Measurements from ENCODE around the gene MBTPS1.

MBTPS1 gene

DNA sequence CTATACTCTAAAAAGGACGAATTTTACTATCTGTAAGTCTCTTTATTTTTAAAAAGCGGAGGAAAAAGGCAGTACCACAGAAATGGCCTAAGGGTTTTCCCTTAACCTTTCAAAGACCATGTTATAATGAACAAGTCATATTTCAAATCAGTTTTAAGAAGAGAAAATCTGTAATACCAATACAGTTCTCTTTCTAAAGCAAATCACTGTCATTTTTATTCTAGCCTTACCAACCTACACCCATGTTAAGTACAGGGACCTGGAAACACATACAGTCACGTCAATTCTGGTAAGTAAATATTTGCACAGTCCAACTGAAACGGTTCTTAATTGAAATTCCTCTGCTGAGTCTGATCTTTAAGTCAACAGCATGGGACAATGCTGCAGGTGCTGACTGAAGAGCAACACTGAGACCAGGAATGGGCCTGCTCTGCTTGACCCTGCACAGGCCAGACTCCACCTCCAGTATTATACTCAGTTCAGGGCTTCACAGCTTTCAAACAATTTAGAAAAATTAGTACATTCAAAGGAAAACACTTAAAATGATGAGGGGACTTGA, 20.2 kb downstream of the MBTPS1 start:
- peak in 1 of 2 experiments; percentile 63 for DNase-seq

DNA sequence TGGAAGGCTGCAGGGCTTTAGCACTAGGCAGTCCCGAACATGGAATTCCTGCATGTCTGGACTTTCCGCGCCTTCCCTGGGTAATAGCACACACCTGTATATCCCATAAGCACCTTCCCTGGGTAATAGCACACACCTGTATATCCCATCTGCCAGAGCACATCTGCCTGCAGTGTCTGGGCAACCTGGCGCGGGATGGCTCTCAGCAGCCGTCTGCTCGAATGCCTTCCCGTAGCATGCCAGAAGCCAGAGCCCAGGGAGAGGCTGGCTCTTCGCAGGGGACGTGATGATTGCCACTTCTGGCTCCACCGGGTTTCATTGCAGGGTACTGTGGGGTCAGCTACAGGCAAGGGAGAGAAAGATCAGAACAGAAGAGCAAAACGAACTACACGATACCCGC, 21.3 kb downstream of the MBTPS1 start:
- no peak for DNase-seq

- no peak for DNase-seq
Measured at GRCh38 chr16:84093879-84094270, 22.9 kb downstream of the MBTPS1 start.

- no peak for DNase-seq
Measured at GRCh38 chr16:84093120-84093878, 23.4 kb downstream of the MBTPS1 start.

DNA sequence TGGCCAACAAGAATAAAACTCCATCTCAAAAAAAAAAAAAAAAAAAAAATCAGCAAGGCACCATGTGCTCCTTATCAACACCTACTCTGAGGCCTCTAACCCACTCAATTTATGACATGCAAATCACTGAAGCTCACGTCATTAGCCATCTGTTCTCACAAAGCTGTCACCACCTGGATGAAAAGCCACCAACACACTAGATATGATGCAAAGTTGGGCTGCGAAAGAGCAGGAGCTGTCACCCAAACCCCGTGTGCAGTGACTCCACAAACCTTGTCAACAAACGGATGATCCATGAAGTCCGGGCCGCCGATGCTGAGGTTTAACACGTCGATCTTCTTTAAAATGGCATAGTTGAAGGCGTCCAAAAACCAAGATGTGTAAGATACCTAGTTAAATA, 25.3 kb downstream of the MBTPS1 start:
- DNase-seq, result no peak

DNA sequence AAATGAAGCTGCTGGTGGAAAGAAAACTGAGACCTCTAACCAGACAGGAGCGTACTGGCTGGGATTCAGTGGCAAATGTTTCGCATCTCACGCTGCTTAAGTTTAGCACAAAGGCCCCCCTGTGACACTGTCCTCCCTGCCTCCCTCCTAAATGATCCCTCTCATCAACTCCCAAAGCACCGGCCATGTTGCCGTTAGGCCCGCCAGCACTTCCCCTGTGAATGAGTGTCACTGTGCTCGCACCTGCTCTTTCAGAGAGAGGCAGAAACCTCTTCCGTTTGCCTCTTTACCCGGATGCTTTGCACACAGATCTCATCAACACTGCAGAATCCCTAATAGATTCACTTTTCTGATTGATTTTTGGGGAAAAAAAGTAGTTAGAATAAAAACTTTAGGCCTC, 26.5 kb downstream of the MBTPS1 start:
- no peak for DNase-seq

GRCh38 chr16:84088695-84089395, 27.9 kb downstream of the MBTPS1 start:
- no peak for DNase-seq

- DNase-seq, result no peak
Measured at GRCh38 chr16:84087466-84088151, 29.1 kb downstream of the MBTPS1 start.

- DNase-seq, result no peak
Measured at GRCh38 chr16:84087001-84087400, 29.7 kb downstream of the MBTPS1 start.

DNA sequence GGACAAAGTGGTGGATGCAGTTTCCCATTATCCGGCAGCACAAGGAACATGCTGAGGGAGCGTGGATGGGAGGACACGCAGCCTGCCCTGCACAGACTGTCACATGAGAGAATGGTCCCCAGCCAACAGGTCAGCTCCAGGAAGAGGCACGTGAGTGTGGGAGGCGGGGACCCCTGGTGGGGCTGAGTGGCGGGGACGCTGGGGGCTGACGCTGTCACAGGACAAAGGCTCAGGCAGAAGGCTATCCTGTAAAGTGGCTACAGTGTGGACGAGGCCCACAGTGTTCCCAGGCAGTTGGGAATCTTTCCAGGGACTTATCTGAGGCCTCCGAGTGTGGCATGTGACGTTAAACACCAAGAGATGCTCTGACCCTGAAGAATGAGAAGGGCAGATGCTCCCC, 30.4 kb downstream of the MBTPS1 start:
- DNase-seq, result no peak

DNA sequence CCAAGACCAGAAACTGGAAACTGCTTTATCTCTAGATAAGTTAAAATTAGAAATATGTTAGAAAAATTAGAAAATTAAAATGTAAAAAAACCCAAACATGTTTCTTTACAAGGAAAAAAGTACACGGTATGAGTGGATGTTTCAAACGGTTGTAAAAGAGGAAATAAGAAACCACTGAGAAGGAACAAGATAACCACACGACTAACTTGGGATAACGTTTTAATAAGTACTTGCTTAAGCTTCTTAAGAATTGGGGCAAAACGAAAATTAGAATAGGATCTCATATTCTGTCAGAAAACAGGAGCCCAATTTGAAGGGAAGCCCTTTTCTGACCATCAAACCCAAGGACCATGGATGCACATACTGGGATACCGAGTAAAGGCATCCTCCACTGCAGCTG, 31.0 kb downstream of the MBTPS1 start:
- no peak for DNase-seq

DNA sequence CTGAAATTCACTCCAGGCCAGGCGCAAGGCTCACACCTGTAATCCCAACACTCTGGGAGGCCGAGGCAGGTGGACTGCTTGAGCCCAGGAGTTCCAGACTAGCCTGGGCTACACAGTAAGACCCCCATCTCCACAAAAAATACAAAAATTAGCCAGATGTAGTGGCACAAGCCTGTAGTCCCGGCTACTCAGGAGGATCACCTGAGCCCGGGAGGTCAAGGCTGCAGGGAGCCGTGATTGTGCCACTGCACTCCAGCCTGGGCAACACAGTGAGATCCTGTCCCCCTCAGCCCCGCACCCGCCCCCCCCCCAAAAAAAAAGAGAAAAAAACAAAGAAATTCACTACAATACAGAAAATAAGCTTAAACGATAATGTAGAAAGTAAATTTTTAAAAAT, 31.5 kb downstream of the MBTPS1 start:
- DNase-seq, result no peak

DNA sequence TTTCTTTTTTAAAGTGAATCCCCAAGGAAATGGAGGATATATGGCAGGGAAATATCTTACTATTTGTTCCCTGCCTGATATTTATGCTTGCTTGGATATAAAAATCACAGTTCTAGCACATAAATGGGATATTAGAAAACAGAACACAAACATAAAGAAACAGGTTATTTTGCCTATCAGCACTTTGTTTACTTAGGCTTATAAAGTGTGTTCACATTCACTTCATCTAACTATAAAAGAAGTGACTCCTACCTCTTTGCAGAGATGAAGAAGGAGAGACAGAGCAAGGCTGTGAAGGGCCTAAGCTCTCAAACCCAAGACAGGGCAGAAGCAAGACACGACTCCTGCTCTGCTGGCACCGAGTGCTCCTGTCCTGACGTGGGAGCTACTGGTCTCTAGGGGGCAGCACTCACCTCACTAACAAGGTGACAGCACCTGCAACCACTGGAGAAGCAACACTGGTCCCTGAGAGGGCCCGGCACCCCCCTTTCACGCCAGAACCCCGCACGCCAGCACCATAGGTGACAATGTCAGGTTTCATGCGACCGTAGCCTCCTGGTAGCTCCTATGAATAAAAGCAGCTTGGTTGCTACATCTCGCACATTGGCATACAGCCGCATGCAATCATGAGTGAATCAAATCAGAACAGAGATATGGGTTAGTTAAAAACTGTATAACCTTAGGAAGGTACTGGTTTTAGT, 32.0 kb downstream of the MBTPS1 start:
- DNase-seq, result peak; percentile 31 to 56

DNA sequence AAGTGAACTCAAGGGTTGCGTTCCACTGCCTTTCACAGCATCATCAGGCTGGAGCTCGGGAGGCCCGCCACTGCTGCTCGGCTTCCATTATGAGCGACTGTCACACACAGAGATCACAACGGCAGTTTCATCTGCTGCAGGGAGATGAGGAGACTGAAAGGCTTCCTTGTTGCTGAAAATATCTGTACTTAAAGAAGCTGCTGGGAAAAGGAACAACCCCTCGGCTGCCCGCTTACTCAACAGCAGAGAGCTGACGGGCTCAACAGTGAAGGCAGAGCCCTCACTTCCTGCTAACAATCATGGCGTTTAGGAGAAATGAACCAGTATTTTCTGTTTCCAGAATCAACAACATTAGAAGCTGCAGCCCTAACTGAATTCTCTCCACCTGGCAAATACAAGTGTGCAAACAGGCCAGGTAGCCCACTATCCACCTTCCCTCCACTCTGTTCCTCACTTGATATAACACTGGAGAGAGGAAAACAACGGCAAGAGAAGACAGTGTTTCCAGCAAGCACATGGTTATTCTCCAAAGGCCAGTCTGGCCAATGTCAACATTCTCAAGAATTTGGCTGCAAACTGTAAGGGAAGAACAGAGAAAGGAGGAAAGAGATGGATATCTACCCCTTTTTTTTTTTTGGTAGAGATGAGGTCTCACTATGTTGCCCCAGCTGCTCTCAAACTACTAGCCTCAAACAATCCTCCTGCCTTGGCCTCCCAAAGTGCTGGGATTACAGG, 33.7 kb downstream of the MBTPS1 start:
- DNase-seq, result no peak

DNA sequence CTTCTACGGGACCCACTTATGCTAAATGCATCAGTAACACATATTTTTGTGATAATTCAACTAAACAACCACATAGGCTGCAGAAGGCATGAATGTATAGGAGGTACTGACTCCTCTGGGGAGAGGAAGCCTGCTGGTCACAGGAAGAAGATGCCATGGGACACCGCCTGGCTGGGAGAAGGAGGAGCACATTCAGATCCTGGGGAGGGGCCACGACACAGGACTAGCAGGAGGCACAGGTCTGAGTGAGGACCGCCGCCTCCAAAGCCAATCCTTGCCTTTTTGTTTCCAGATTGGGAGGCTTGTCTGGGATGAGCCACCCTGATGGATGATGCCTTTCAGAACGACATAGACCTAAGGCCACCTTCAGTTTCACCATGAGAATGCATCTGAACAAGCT, 34.6 kb downstream of the MBTPS1 start:
- no peak for DNase-seq

GRCh38 chr16:84081446-84081989, 35.2 kb downstream of the MBTPS1 start:
- no peak for DNase-seq

DNA sequence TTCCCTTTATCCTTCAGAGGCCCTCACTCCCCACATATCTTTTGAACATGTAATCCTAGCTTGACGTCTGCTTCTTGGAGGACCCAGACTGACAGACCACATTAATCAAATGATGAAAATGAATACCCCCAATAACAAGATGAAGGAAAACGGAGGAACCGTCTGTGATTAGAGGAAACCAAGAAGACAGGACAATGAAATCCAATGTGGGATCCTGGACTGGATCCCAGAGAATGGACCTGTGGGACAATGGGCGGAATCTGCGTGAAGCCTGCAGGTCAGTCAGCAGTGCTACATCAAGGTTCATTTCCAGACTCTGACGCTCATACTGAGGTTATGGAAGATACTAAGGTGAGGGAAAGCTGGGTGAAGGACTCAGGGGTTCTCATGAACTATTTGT, 35.9 kb downstream of the MBTPS1 start:
- DNase-seq, result no peak

- DNase-seq, result no peak
Measured at GRCh38 chr16:84080378-84080777, 36.4 kb downstream of the MBTPS1 start.

DNA sequence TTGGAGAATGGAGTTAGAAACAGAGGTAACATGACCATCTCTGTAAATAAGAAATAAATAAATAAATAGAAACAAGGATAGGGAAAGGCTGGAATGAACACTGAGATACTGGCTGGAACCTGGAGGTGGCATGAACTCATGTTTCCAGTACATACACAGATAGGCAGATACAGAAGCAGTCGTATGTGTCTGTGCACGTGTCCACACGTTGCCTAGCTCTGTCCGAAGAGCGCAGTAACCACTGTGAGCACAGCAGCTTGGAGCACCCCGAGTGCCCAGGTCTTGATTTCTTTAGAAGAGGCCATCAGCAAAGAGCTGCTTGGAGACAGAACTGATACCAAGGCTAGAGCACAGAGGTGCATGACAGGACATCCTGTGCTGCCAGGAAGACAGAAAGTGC, 37.1 kb downstream of the MBTPS1 start:
- no peak for DNase-seq

DNA sequence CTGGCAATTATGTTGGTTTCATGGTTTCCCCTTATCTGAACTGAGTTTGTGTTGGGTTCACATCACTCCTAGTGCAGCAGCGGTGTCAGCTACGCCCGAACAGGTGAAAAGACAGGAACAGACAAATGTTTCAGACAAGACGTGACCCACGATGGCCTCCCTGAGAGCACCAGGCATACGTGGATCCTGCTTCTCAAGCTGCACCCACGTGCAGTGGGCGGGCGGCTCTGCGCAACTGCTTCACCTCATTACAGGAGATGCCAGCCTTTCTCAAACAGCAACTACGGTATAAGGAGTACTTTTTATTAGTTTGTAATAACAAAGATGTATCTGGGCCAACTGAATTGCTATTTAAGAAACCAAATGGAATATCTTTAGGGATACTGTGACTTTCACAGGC, 41.4 kb downstream of the MBTPS1 start:
- no peak for DNase-seq

- DNase-seq, result no peak
Measured at GRCh38 chr16:84074721-84075120, 42.0 kb downstream of the MBTPS1 start.

GRCh38 chr16:84072014-84072413, 44.7 kb downstream of the MBTPS1 start:
- no peak for DNase-seq
